Progenitor cell of endocrine pancreas (in vitro differentiated cells): ENCODE data around the gene INS. TPM values are rescaled to one million over a fixed set of nuclear protein-coding genes. Genes with fewer than 3 reads are reported as not detected.
"Not testable (repeated sequence)": the region's sequence is repeated elsewhere in the genome, so short reads cannot be mapped to it uniquely, and the experiment has no call there.

Experiments used
- DNase-seq: peaks from one replicate; pipeline ENCODE4 v3.0.0; 2021; ENCODE audit warnings: low spot score; ENCODE audit not compliant: unreplicated experiment
- H3K27ac Mint-ChIP-seq: 2 replicates; pipeline ENCODE4 v1.8.0; 2021; ENCODE audit warnings: mild to moderate bottlenecking, moderate library complexity, mixed read lengths
- H3K27me3 Mint-ChIP-seq: 2 replicates; pipeline ENCODE4 v1.8.0; 2021; ENCODE audit warnings: mixed read lengths
- H3K36me3 Mint-ChIP-seq: 2 replicates; pipeline ENCODE4 v1.8.0; 2022; ENCODE audit warnings: mixed read lengths; ENCODE audit not compliant: insufficient read depth
- H3K4me1 Mint-ChIP-seq: 2 replicates; pipeline ENCODE4 v1.8.0; 2021; ENCODE audit warnings: low read depth, mixed read lengths
- H3K4me3 Mint-ChIP-seq: 2 replicates; pipeline ENCODE4 v1.8.0; 2021; ENCODE audit warnings: low read depth, mild to moderate bottlenecking, moderate library complexity, mixed read lengths
- H3K9me3 Mint-ChIP-seq: 2 replicates; pipeline ENCODE4 v1.8.0; 2021; ENCODE audit warnings: low read depth, mixed read lengths
- total RNA-seq: library from RNA; stranded (reverse); gene quantifications from 2 replicates; pipeline ENCODE4 v1.2.1, GENCODE V29; 2021
- TF ChIP-seq, protein P1 (sequence below): fragments of 200-600 bp; sonication (generic); IDR thresholded peaks from one replicate; pipeline ENCODE4 v1.5.0; 2021; ENCODE audit warnings: antibody characterized with exemption, mild to moderate bottlenecking; ENCODE audit not compliant: unreplicated experiment

The INS gene
- total RNA-seq, 1 donor from 2014 or later = 75.2 TPM

DNA sequence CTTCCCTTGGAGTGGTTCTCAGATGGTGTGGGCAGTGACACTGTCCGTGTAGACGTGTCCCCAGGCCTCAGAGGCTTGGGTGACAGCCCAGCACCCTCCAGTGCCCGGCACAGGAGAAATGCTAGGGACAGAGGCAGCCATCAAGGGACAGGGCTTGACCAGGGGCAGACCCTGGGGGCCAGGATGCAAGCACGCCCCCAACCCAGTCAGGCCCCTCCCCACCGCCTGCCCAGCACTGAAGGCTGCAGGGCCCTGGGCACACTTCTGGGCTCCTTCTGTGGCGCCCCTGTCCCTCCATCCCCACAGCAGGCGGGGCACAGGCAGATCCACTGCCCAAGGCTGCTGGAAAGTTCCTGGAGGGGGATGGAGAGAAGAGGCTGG is 32.9 kb downstream of the INS start:
- H3K27ac Mint-ChIP-seq = peak overlapping the region; percentile 33
- peak; percentile 9 for DNase-seq
- H3K27me3 Mint-ChIP-seq = peaks cover 11% of the 10 kb centered on the region
- no peak overlapping the region for H3K4me3 Mint-ChIP-seq
- TF ChIP-seq, protein P1, sequence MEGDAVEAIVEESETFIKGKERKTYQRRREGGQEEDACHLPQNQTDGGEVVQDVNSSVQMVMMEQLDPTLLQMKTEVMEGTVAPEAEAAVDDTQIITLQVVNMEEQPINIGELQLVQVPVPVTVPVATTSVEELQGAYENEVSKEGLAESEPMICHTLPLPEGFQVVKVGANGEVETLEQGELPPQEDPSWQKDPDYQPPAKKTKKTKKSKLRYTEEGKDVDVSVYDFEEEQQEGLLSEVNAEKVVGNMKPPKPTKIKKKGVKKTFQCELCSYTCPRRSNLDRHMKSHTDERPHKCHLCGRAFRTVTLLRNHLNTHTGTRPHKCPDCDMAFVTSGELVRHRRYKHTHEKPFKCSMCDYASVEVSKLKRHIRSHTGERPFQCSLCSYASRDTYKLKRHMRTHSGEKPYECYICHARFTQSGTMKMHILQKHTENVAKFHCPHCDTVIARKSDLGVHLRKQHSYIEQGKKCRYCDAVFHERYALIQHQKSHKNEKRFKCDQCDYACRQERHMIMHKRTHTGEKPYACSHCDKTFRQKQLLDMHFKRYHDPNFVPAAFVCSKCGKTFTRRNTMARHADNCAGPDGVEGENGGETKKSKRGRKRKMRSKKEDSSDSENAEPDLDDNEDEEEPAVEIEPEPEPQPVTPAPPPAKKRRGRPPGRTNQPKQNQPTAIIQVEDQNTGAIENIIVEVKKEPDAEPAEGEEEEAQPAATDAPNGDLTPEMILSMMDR = no peak
- peaks cover 2% of the 10 kb centered on the region for H3K4me1 Mint-ChIP-seq
- peaks cover 8% of the 10 kb centered on the region for H3K36me3 Mint-ChIP-seq
- no peaks in the 10 kb centered on the region for H3K9me3 Mint-ChIP-seq

DNA sequence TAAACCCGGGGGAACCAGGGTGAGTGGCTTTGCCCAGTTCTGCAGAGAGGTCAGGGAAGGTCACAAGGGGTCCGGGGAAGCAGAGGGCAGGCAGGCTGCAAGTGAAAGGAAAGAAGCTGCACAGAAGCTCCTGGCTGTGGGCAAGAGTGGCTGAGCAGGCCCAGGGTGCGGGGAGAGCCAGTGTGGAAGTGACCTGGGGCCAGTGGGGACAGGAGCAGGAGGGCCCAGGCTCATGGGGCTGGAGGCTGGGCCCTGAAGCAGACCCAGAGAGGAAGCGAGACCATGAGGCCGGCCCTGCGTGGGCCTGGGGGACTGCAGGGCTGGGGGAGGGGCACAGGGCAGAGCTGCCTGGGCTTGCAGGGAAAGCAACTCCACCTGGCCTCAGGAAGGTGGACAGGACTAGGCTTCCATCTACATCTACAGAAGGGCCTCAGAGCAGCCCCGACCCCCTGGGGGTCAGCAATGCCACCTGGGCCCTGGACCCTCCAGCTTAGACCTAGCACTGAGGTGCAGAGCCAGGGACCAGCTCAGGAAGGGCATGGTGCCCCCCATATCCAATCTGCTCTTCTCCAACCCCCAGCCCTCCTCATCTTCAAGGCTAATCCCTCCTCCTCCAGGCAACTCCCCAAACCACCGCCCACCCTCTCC is 33.4 kb downstream of the INS start:
- Mint-ChIP-seq H3K4me3 (no peak overlapping the region), H3K36me3 (peaks cover 7% of the 10 kb centered on the region), H3K27me3 (peaks cover 10% of the 10 kb centered on the region), H3K4me1 (peaks cover 2% of the 10 kb centered on the region), H3K9me3 (no peaks in the 10 kb centered on the region), H3K27ac (peak overlapping the region; percentile 33)
- peak; percentile 9 for DNase-seq
- TF ChIP-seq, protein P1 = no peak

DNA sequence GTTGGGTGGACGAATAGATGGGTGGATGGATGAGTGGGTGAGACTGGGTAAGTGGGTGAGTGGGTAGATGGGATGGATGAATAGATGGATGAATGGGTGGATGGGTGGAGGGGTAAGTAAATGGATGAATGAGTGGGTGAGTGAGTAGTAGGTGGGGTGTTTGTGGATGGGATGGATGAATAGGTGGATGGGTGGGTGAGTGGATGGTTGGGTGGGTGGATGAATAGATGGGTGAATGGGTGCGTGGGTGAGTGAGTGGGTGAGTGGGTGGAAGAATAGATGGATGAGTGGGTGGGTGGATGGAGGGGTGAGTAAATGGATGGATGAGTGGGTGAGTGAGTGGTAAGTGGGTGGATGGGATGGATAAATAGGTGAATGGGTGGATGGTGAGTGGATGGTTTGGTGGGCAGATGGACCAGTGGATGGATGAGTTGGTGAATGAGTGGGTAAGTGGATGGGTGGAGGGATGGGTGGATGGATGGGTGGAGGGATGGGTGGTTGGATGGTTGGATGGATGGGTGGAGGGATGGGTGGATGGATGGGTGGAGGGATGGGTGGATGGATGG is 34.4 kb downstream of the INS start:
- TF ChIP-seq, protein P1 = no peak
- peaks cover 7% of the 10 kb centered on the region for H3K36me3 Mint-ChIP-seq
- peaks cover 5% of the 10 kb centered on the region for H3K27me3 Mint-ChIP-seq
- no peak overlapping the region for H3K4me3 Mint-ChIP-seq
- no peak overlapping the region for H3K27ac Mint-ChIP-seq
- H3K4me1 Mint-ChIP-seq = peaks cover 7% of the 10 kb centered on the region
- no peaks in the 10 kb centered on the region for H3K9me3 Mint-ChIP-seq
- no peak for DNase-seq

DNA sequence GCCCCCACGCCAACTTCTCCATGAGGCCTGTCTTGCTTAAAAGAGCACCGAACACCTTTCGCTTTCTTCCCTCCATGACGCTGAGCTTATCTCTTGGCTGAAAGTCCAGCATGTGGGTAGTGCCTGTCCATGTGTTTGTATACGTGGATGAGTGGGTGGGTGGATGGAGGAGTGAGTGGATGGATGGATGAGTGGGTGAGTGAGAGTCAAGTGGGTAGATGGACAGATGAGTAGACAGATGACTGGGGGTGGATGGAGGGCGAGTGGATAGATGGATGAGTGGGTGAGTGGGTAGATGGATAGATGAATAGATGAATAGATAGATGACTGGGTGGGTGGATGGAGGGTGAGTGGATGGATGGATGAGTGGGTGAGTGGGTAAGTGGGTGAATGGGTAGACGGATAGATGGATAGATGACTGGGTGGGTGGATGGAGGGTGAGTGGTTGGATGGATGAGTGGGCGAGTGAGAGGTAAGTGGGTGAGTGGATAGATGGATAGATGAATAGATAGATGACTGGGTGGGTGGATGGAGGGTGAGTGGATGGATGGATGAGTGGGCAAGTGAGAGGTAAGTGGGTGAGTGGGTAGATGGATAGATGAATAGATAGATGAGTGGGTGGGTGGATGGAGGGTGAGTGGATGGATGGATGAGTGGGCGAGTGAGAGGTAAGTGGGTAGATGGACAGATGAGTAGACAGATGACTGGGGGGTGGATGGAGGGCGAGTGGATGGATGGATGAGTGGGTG is 36.1 kb downstream of the INS start:
- H3K9me3 Mint-ChIP-seq, DNase-seq, H3K27me3 Mint-ChIP-seq, H3K4me3 Mint-ChIP-seq, H3K36me3 Mint-ChIP-seq, H3K27ac Mint-ChIP-seq: not testable (repeated sequence)
- peaks cover 16% of the 10 kb centered on the region for H3K4me1 Mint-ChIP-seq

DNA sequence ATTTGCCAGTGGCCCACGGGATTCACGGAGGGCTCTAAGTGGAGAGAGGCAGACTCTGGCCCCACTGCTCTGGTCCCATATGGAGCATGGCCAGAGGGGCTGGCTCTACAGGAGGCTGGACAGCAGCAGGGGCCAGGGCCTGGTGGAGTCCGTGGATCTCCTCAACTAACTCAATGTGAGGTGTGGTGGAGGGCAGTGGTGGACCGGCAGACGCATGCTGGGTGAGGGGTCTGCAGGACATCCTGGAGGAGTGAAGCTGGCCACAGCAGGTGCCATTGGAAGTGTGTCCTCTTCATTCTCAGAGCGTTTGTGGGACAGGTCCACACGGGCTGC is 37.4 kb downstream of the INS start:
- Mint-ChIP-seq H3K9me3 (no peaks in the 10 kb centered on the region), H3K36me3 (no peaks in the 10 kb centered on the region), H3K4me3 (no peak overlapping the region), H3K27me3 (peaks cover 5% of the 10 kb centered on the region), H3K27ac (no peak overlapping the region), H3K4me1 (peaks cover 18% of the 10 kb centered on the region)
- peak; percentile 8 for DNase-seq
- TF ChIP-seq, protein P1 = no peak
